Measurements from ENCODE around the gene DEFB131B. TPM values are rescaled to one million over a fixed set of nuclear protein-coding genes. Genes with fewer than 3 reads are reported as not detected.

The DEFB131B gene
- total RNA-seq, 2 experiments from 2014 or later: not detected

DNA sequence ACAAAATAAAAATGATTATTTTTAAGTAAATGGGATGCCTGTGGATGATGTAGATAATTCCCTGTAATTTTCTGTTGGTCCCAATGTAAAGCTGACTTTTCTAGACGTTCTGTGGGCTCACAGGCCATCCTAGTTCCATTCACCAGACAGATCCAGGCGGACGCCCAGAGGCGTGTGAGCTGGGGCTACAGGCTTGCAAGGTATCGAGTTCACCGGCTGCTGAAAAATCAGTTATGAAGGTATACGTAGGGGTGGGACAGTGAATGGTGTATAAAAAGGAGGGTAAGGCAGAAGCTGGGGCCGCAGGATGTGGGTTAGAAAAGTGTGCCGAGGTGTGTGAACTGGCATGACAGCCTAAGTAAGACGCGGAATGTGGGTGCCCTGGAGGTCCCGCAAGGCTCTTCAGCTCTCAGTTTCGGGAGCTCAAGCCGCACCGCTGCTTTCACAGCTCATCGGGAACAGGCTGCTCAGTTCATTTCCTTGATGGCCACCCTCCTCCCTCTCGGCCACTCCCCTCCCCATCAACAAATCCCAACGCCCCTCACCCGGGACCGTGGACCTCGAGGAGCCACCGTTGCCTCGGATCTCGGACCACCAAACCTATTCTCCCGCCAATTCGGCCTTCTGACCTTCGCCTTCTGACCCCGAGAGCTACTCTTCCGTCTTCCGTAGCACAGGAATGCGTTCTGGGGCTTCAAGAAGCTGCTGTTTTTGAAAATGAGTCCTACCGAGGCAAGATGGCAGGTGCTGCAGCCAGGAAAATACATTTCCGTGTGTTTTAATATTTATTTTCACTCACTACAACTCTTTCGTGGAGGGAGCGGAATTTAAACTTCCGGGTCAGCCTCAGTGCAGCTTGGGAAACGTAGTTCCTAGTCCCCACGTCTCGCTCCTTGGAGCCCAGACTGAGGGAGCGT, 49.8 kb downstream of the DEFB131B start, which contains the start of gene XNDC1N:
TSS of gene XNDC1N (minus strand) at position 775 of the 917 bp plus-strand sequence. CDS start 5,241 bp downstream, outside the sequence.
- peak within 1 kb of the TSS; percentile 99 for H3K27ac Mint-ChIP-seq
- H3K27me3 Mint-ChIP-seq: no peaks in the 10 kb centered on the region
- ChIA-PET POLR2A (interaction anchor here (0.6 kb wide), 2 partner anchors 8 to 211 kb away, joined by 3 to 8 read pairs; no protein-coding TSS in a partner anchor), CTCF (interaction anchor here (0.7 to 2.1 kb wide), 8 partner anchors 10 to 506 kb away, joined by 3 to 6 read pairs (median 4); partner anchors contain the start of gene CLPB)
- peak within 1 kb of the TSS; percentile 97 for H3K4me3 Mint-ChIP-seq
- H3K4me1 Mint-ChIP-seq: peaks cover 44% of the 10 kb centered on the region
- peaks cover 17% of the 10 kb centered on the region for H3K36me3 Mint-ChIP-seq (ENCODE audit: low read depth)
- peak; percentile 84 for DNase-seq
- no peaks in the 10 kb centered on the region for H3K9me3 Mint-ChIP-seq

DNA sequence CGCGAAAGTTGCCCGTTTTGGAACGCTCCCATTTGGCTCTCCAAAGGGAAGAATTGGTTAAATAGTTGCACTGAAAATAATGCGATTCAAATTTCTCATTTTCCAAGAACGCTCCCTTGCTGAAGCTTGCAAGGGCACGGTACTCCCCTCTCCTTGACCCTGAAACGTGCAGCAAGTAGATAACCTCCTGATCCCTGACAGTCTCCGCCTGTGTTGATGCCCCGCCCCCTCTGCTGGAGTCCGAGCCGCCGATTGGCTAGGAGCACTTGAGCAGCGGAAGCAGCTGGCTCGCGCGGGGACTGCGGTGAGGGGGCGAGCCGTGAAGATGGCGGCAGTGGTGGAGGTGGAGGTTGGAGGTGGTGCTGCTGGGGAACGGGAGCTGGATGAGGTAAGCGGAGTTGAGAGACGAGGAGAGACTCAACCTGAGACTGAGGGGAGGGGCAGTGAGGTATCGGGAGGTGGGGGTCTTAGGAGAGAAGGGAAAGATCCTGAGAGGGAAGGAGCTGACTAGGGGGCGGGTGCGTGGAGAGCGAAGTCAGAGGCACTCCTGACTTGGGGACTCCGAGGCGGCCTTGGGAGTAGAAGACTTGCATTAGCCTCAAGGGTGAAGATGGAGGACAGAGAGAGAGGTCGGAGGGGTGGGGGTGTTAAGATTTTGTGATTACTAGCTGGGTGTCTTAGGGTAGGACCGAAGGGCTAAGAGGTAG, 50.6 kb downstream of the DEFB131B start, which contains the start of gene RNF121:
TSS of gene RNF121 (plus strand) at position 310 of the 707 bp plus-strand sequence. CDS start at position 326, 16 bp downstream.
- Mint-ChIP-seq H3K4me1 (peaks cover 48% of the 10 kb centered on the region), H3K27me3 (no peaks in the 10 kb centered on the region), H3K4me3 (peak within 1 kb of the TSS; percentile 97), H3K27ac (peak within 1 kb of the TSS; percentile 99), H3K36me3 (ENCODE audit: low read depth) (peaks cover 17% of the 10 kb centered on the region), H3K9me3 (no peaks in the 10 kb centered on the region)
- ChIA-PET POLR2A (interaction anchor here (0.6 kb wide), 1 partner anchor 210 kb away, joined by 3 read pairs; no protein-coding TSS in a partner anchor), CTCF (interaction anchor here (0.7 to 2.1 kb wide), 8 partner anchors 10 to 506 kb away, joined by 3 to 6 read pairs (median 4); partner anchors contain the start of gene CLPB)
- DNase-seq: peak; percentile 99

DNA sequence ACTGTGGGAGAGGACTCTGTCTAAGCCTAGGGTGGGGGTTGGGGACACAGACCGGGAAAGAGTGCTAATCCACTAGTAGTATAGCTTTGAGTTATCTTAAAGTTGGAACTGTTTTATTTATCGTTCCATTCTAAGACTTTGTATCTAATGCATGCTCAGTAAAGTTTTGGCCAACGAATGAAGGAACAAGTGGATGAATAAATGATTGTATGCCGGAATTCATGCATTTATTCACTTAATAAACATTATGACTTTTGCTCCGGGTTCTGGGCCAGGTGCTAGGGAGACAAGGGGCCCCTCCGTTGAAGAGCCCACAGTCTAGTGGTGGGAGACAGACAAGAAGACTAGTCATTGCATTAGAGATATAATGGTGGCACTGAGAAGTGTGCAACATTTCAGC, 51.2 kb downstream of the DEFB131B start:
- peaks cover 18% of the 10 kb centered on the region for H3K36me3 Mint-ChIP-seq (ENCODE audit: low read depth)
- no peaks in the 10 kb centered on the region for H3K27me3 Mint-ChIP-seq
- CTCF ChIA-PET: interaction anchor here (1.0 to 2.1 kb wide), 5 partner anchors 9 to 340 kb away, joined by 3 to 6 read pairs (median 4); no protein-coding TSS in a partner anchor
- H3K4me3 Mint-ChIP-seq: peak overlapping the region; percentile 97
- peaks cover 54% of the 10 kb centered on the region for H3K4me1 Mint-ChIP-seq
- no peak for DNase-seq
- POLR2A ChIA-PET: no interaction called here
- H3K27ac Mint-ChIP-seq: peak overlapping the region; percentile 99
- H3K9me3 Mint-ChIP-seq: no peaks in the 10 kb centered on the region

- Mint-ChIP-seq H3K9me3 (no peaks in the 10 kb centered on the region), H3K27me3 (no peaks in the 10 kb centered on the region), H3K36me3 (ENCODE audit: low read depth) (peaks cover 9% of the 10 kb centered on the region), H3K27ac (no peak overlapping the region), H3K4me3 (peak overlapping the region; percentile 97), H3K4me1 (peaks cover 53% of the 10 kb centered on the region)
- POLR2A ChIA-PET: no interaction called here
- CTCF ChIA-PET: interaction anchor here (1.0 kb wide), 1 partner anchor 339 kb away, joined by 3 read pairs; no protein-coding TSS in a partner anchor
- DNase-seq: no peak
Observed at GRCh38 chr11:71930556-71931244, 52.4 kb downstream of the DEFB131B start.

DNA sequence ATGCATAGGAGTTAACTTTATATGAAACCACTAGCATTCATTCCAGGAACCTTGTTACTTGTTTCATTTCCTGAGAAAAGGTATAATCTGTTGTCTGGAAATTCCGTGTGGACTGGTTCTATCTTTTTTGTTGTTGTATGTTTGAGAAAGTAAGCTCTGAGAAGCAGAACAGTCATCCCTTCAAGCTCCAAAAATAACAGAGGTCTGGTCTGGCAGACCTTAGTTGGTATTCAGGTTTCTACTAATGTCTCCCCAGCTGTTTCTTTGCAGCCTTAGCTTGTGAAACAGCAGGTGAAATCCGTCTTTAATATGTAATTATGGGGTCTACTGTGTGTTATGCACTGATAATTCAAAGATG, 53.0 kb downstream of the DEFB131B start:
- peaks cover 52% of the 10 kb centered on the region for H3K4me1 Mint-ChIP-seq
- CTCF ChIA-PET: no interaction called here
- DNase-seq: no peak

GRCh38 chr11:71933141-71933933, 55.1 kb downstream of the DEFB131B start:
- ChIA-PET POLR2A (no interaction called here), CTCF (interaction anchor here (1.1 kb wide), 1 partner anchor 211 kb away, joined by 3 read pairs; no protein-coding TSS in a partner anchor)
- H3K4me1 Mint-ChIP-seq: peaks cover 41% of the 10 kb centered on the region
- DNase-seq: no peak
- no peaks in the 10 kb centered on the region for H3K9me3 Mint-ChIP-seq
- peaks cover 8% of the 10 kb centered on the region for H3K36me3 Mint-ChIP-seq (ENCODE audit: low read depth)
- H3K27me3 Mint-ChIP-seq: no peaks in the 10 kb centered on the region
- H3K27ac Mint-ChIP-seq: no peak overlapping the region
- H3K4me3 Mint-ChIP-seq: no peak overlapping the region

More for the DNA sequence above, 53.0 kb downstream of the DEFB131B start:
- Mint-ChIP-seq H3K4me3 (peak overlapping the region; percentile 16), H3K9me3 (no peaks in the 10 kb centered on the region), H3K27me3 (no peaks in the 10 kb centered on the region), H3K27ac (no peak overlapping the region), H3K36me3 (ENCODE audit: low read depth) (peaks cover 9% of the 10 kb centered on the region)
- POLR2A ChIA-PET: no interaction called here

Other genes with a start within 250 kb of the DEFB131B start
- not detected for gene DEFB108B, start 45.3 kb upstream of the DEFB131B start, total RNA-seq
- gene XNDC1N, start 50.1 kb downstream of the DEFB131B start, total RNA-seq: 10 to 100 TPM; 15.5 to 18.7 TPM
- 10 to 100 TPM; 23.8 to 26.4 TPM for gene RNF121, start 50.6 kb downstream of the DEFB131B start, total RNA-seq
- gene IL18BP, start 120.5 kb downstream of the DEFB131B start, total RNA-seq: 10 to 100 TPM; 15.3 to 16.5 TPM
- 100 to 1,000 TPM; 217 to 227 TPM for gene NUMA1, start 202.1 kb downstream of the DEFB131B start, total RNA-seq
- 1 to 10 TPM; 9.3 to 9.5 TPM for gene LRRC51, start 202.4 kb downstream of the DEFB131B start, total RNA-seq
- gene LAMTOR1, start 224.8 kb downstream of the DEFB131B start, total RNA-seq: 10 to 100 TPM; 68.1 to 70.4 TPM
- not detected for gene TOMT, start 227.5 kb downstream of the DEFB131B start, total RNA-seq
- 10 to 100 TPM; 74.5 to 79.6 TPM for gene ANAPC15, start 234.2 kb downstream of the DEFB131B start, total RNA-seq

All from activated CD4-positive, alpha-beta T cell treated with anti-CD3 and anti-CD28 coated beads, Interleukin-2, amount 10 ng/mL, durations not matched to agents 7 days and 5 days (primary cell).